ENCODE results near the gene PGF.
"Not testable (repeated sequence)": the region's sequence is repeated elsewhere in the genome, so short reads cannot be mapped to it uniquely, and the experiment has no call there.

The PGF gene

GRCh38 chr14:74955229-74956026 lies at the start of gene PGF:
PGF (minus strand) TSS chr14:74955597; CDS start chr14:74955242, 355 bp downstream.
- DNase-seq, result peak; percentile 39 to 49

- peak; percentile 3 to 9 for DNase-seq
Measured at GRCh38 chr14:75003250-75004027, 48.0 kb upstream of the PGF start.

DNA sequence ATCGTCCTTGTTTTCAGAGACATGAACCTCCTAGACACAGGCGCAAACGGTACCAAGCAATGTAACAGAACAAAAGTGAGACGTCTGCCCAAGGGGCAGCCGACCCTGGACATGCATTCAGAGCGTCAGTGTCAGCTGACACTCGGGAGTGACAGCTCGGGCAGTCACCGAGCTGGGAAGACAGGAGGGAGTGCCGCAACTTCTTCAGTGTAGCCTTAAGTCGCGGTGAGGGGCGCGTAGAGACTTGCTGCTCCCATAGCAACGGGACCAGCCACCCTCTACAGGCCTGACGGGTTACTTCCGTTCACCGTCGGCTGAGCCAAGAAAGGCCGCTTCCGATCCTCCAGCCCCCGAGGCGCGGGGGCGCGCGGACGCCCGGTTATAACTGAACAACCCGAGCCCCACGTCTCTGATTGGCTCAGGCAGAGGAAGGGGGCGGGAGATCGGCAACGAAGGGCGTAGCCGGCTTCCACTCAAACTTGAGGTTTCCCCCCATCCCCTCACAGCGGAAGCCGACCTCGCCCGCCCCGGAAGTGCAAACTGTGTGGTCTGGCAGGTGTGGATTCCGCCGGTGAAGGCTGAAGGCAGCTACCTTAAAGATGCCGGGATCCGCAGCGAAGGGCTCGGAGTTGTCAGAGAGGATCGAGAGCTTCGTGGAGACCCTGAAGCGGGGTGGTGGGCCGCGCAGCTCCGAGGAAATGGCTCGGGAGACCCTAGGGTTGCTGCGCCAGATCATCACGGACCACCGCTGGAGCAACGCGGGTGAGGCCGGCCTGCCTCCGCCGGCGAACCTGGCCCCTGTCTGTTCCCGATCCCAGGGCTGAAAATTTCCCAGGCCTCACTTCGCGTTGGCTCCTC lies 47.2 kb upstream of the PGF start, which contains the start of gene EIF2B2:
Gene EIF2B2 (plus strand): TSS at position 530 of the 858 bp plus-strand sequence. CDS start 70 bp downstream, at position 600.
- DNase-seq, result peak; percentile 94 to 97

- no peak for DNase-seq
Measured at GRCh38 chr14:75001899-75002298, 46.5 kb upstream of the PGF start.

DNA sequence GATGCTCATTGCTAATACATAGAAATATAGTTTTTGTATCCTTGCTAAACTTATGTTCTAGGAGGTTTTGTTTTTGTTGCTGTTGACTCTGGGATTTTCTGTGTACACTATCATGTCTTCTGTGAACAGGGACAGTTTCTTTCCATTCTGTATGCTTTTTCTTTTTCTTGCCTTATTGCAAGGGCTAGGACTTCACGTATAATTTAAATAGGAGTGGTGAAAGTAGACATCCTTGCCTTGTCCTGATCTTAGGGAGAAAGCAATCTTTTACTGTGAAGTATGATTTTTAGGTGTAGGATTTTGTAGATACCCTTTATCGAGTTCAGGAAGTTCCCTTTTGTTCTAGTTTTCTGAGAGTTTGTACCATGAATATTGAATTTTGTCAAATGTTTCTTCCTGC lies 45.9 kb upstream of the PGF start:
- DNase-seq, result no peak

GRCh38 chr14:74995781-74996180 lies 40.4 kb upstream of the PGF start:
- not testable (repeated sequence) for DNase-seq

DNA sequence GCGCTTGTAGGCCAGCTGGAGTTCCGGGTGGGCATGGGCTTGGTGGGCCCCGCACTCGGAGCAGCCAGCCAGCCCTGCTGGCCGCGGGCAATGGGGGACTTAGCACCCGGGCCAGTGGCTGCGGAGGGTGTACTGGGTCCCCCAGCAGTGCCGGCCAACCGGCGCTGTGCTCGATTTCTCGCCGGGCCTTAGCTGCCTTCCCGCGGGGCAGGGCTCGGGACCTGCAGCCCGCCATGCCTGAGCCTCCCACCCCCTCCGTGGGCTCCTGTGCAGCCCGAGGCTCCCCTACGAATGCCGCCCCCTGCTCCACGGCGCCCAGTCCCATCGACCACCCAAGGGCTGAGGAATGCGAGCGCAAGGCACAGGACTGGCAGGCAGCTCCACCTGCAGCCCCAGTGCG lies 38.8 kb upstream of the PGF start:
- not testable (repeated sequence) for DNase-seq

DNA sequence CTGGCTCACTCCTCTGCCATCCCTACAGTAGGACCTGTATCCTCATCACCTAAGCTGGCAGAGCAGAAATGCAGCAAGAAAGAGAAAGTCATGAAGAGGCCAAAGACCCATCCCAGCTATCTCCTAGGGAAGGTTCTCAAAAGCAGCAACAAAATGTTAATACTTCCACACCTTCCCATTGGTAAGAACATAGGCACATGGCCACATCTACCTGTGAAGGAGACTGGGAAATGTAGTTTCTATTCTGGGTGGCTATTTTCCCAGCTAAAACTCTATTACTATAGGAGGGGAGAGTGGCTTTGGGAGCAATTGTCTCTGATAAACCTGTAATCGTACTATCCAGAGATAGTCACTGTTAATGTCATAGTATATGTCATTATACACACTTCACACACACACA lies 33.6 kb upstream of the PGF start:
- DNase-seq, result no peak

DNA sequence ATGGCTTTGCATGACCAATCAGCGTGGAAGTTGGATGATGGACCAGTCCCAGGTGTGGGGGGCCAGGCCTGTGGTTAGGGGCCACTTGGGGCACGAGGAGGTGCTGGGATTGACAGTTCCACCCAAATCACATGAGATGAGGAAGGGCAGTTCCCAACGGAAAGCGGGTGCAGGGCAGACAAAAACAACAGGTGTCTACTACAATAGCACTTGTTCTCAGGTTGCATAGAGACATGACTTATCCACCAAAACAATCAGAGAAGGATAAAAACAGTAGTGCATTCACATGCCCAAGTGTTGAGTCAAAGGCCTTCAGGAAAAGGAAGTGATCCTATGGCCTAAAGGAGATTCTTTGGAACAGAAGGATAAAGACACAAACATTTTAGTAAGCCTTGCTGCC lies 32.7 kb upstream of the PGF start:
- no peak for DNase-seq

DNA sequence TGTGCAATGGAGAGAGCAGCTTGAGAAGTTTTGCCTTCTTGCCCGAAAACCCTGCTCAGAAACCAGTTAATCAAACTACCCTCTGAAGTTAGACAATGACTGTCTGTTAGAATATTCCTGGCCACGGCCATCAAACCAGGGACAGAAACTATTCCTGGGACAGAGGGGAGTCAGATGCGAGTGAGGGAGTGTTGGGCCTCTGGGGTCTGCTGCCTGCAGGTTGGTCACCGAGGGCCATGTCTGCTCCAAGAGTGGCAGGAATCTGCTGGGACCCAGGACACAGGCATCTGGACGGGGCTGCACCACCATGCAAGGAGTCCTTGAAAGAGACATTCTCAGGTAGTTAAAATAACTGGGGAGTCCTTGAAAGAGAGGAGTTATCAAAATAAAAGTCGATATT lies 30.4 kb upstream of the PGF start:
- DNase-seq, result no peak

DNA sequence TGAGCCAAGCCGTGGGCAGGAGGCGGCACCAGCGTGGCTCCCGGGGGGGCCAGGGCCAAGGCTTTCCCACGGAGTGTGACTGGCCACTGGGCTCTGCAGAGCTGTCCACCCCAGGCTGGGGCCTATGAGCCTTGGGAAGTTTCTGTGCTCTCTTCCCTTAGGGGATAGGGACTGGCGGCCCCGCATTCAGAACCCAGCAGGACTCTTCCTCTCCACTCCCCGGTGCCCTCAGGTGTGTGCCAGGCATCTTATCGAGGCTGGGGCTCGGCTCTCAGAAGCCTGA lies 29.6 kb upstream of the PGF start:
- no peak for DNase-seq

- DNase-seq, result no peak
Measured at GRCh38 chr14:74984236-74985027, 29.0 kb upstream of the PGF start.

GRCh38 chr14:74983343-74983742 lies 27.9 kb upstream of the PGF start:
- DNase-seq, result no peak

GRCh38 chr14:74982661-74983060 lies 27.3 kb upstream of the PGF start:
- no peak for DNase-seq

- DNase-seq, result no peak
Measured at GRCh38 chr14:74981833-74982232, 26.4 kb upstream of the PGF start.

- no peak for DNase-seq
Measured at GRCh38 chr14:74981462-74981782, 26.0 kb upstream of the PGF start.

- no peak for DNase-seq
Measured at GRCh38 chr14:74980731-74981461, 25.5 kb upstream of the PGF start.

DNA sequence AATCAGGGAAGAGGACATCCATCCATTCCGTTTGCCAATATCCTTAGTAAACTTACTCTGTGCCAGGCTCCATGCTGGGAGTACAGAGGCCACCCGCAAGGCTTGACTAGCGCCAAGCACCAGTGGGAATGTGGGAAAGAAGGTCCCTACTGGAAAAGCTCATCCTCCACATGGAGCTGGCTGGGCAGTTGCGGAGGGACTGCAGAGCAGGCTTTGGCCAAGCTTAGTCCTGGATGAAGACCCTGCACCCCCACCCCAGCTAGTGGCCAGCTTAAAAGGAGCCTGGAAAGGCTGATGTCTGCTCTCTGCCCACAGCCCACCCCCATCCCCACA lies 25.0 kb upstream of the PGF start:
- DNase-seq, result no peak

DNA sequence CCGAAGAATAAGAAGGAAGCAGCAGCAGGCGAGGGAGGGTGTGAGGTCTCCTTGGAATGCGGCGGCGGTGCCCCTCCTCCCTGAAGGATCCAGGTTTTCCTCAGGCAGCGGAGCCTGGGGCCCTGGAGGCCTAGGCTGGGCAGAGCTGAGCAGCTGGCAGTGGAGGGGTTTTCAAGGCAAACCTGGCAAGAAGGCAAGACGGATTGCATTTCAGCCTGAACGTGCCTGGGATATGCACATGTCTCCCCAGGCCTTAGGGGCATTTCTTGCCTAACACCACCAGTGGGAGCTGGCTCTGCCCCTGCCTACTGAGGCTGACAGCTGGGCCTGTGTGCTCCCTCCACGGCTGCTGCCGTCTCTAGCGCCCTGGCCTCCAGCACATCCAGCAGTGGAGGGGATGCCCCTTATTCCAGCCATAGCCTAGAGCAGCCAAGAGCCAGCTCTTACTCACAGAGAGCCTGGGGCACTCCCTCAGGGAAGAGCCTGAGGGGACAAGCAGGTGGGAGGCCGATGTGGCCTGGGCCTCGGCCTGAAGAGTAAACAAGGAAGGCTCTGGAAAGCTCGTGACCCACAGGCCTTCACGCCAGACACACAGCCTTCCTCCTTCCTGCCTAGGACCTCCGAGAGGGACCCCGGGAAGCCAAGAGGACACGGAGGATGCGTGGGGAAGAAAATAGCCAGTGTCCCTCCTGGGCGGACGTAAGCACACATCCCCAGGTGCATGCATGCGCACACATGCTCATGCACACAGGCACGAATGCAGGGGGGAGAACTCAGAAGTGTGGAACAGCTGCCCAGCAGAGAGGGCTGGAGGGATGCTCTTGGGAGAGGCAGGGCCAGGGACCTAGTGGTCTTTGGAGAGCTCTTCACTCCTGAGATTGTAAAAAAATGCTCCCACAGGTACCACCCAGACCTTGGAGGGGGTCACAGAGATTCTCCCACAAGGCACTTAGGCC lies 24.3 kb upstream of the PGF start:
- no peak for DNase-seq

- DNase-seq, result no peak
Measured at GRCh38 chr14:74979029-74979428, 23.6 kb upstream of the PGF start.

DNA sequence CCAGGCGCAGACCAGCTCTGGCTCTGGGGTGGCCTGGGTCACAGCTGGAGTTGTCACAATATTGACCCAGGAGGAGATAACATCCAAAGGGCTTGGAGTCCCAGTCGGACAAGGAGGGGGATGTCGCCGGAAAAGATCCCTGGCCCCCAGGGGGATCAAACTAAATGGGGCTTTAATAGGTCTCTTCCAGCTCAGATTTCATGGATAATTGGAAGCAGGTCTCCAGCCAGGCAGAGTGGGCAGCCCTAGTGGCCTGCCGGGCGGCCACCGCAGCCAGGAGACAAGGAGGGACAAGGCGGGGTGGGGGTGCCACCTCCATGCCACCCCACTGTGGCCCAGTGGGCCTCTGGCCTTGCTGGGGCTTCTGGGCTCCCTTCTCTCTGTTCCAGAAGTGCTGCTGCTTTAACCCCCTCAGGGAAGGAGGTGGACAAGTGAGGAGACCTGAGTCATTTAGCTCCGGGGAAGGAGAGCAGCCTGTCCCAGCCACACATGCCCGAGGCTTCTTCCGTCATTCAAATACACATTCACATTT lies 23.1 kb upstream of the PGF start:
- no peak for DNase-seq

Measured in inflammatory macrophage treated with lipopolysaccharide for 1 hour (primary cell).